ENCODE data around the gene B3GNT7. TPM values are rescaled to one million over a fixed set of nuclear protein-coding genes. Genes with fewer than 3 reads are reported as not detected.

The B3GNT7 gene
- polyA plus RNA-seq, 1 donor from 2014 or later = 0.67 TPM

GRCh38 chr2:231371430-231372054, 24.0 kb upstream of the B3GNT7 start (continued):
- no peak for TF ChIP-seq CTCF (IDR thresholded peaks at IDR 0.05; ENCODE audit: poor library complexity, severe bottlenecking)

- no peaks in the 10 kb centered on the region for H3F3A ChIP-seq (ENCODE audit: insufficient read depth, low read length, poor library complexity, severe bottlenecking)
- no peak overlapping the region for H3K9ac ChIP-seq (ENCODE audit: low read length)
- H3K9me2 ChIP-seq (ENCODE audit: insufficient read depth, low read length) = no peaks in the 10 kb centered on the region
- H4K20me1 ChIP-seq (ENCODE audit: insufficient read depth) = no peaks in the 10 kb centered on the region
- no peaks in the 10 kb centered on the region for H3K36me3 ChIP-seq (ENCODE audit: insufficient read depth, low read length)
- TF ChIP-seq MXI1 (conservative IDR thresholded peaks at IDR 0.05; ENCODE audit: poor library complexity, severe bottlenecking) (no peak), POLR2AphosphoS5 (IDR thresholded peaks at IDR 0.05) (no peak), CTCF (IDR thresholded peaks at IDR 0.05; ENCODE audit: poor library complexity, severe bottlenecking) (no peak), TAF1 (IDR thresholded peaks at IDR 0.05; ENCODE audit: low read depth) (no peak), SMC3 (conservative IDR thresholded peaks at IDR 0.05; ENCODE audit: poor library complexity) (no peak), EZH2 (IDR thresholded peaks at IDR 0.05; ENCODE audit: borderline replicate concordance, insufficient read depth, low read length, poor library complexity, severe bottlenecking) (no peak), EP300 (conservative IDR thresholded peaks at IDR 0.05; ENCODE audit: poor library complexity, severe bottlenecking) (no peak), REST (IDR thresholded peaks at IDR 0.05; ENCODE audit: borderline replicate concordance) (no peak), RAD21 (conservative IDR thresholded peaks at IDR 0.05) (no peak)
- no peaks in the 10 kb centered on the region for H3K27me3 ChIP-seq (ENCODE audit: insufficient read depth, low read depth, low read length)
- H3K79me2 ChIP-seq (replicated peaks; ENCODE audit: insufficient read depth, low read length) = no peaks in the 10 kb centered on the region
- no peak overlapping the region for H2AFZ ChIP-seq (ENCODE audit: low read depth, low read length)
- H3K9me3 ChIP-seq (ENCODE audit: low read length) = no peaks in the 10 kb centered on the region
- no peak overlapping the region for H3K27ac ChIP-seq (ENCODE audit: low read length)
- no peak overlapping the region for H3K4me3 ChIP-seq (ENCODE audit: low read length)
- H3K4me2 ChIP-seq (ENCODE audit: low read length) = no peak overlapping the region
Measured at GRCh38 chr2:231372326-231372725, 23.2 kb upstream of the B3GNT7 start.
